GM19238 (cell line): Measurements from ENCODE around the gene ZNF513.
"Not testable (repeated sequence)": the region's sequence is repeated elsewhere in the genome, so short reads cannot be mapped to it uniquely, and the experiment has no call there.

Experiments used
- DNase-seq: peaks from one replicate; pipeline ENCODE4 v3.0.0; 2011; ENCODE audit warnings: low spot score; ENCODE audit not compliant: insufficient read length

ZNF513 gene

DNA sequence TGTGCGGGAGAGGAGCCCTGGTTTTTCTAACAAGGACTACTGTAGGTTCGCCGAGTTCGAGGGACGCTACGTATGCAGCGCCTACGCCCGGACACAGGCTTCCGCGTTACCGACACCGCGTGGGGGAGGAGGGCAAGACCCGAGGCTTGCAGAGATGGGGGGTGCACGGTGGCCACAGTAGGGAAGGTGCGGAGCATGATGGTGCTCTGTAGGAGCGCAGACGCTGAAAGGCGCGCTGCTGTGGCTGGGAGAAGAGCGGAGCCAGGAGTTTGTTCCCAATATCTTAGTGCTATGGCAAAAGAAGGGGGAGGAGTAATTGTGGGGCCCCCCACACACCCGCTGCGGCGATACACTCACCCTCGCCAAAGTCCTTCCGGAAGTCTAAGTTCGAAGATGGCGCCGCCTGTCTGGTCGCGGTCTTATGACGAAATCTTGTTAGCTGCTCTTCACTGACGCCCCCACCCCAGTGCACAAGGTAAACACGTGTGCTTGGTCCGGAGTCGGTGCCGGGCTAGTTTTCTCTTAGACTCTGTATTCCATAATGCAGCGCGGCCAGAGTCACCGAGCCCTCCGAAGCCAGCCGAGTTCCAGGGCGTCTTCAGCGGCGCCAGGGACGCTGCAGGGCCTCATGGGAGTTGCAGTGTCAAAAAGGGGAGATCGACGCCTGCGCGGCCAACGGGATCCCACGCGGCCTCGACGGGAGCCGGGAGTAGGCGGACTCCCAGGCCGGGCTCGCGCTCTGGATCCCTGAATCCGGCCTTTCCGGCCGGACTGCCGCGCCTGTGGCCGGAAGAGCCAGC, 24.0 kb downstream of the ZNF513 start, which contains the start of gene GTF3C2:
Gene GTF3C2, minus strand, starts transcription at position 383 of the 800 bp plus-strand sequence. CDS start 13,210 bp downstream, outside the sequence.
- DNase-seq = peak; percentile 86

DNA sequence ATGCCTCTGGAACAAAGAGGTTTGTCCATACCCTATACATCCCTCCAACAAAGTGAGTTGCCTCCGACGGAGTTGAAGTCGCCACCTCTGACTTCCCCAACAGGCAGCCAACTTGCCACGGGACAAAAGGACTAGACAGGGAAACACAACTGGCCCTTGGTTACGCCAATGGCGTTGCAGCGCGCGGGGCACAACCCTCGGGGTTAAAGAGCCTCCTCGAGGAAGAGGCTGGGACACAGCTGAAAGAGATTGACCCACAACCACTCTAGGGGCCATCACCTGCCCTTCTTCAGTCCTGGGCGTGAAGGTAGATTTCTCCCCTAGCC, 24.5 kb downstream of the ZNF513 start:
- peak; percentile 49 for DNase-seq

DNA sequence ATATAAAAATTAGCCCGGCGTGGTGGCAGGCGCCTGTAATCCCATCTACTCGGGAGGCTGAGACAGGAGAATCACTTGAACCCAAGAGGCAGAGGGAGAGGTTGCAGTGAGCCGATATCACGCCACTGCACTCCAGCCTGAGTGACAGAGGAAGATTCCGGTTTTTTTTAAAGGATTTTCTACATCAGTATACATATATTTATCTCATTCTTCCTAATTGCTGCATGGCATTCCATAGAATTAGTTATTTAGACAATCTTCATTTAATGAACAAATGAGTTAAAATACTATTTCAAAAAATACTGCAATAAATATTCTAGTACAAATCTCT, 26.0 kb downstream of the ZNF513 start:
- no peak for DNase-seq

DNA sequence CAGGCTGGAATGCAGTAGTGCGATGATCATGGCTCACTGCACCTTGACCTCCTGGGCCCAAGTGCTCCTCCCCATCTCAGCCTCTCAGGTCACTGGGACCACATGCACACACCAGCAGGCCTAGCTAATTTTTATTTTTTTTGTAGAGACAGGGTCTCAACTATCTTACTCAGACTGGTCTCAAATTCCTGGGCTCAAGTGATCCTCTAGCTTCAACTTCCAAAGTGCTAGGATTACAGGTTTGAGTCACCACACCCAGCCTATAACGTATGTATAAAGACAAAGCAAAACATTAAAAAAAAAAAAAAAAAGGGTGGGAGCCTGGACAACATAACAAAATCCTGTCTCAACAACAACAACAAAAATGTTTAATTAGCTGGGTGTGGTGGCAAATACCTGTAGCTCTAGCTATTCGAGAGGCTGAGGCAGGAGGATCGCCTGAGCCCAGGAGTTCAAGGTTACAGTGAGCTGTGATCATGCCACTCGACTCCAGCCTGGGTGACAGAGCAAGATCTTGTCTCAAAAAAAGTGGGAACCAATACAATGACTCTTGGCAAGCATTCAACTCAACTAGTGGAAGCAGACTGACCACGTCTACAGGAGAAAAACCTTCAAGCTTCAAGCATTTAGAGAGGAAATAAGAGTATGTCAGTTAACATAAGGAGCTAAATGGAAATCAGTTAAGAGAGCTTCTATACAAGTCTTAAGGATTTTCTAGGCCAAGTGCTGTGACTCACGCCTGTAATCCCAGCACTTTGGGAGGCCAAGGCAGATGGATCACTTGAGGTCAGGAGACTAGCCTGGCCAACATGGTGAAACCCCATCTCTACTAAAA, 26.6 kb downstream of the ZNF513 start:
- DNase-seq = no peak

DNA sequence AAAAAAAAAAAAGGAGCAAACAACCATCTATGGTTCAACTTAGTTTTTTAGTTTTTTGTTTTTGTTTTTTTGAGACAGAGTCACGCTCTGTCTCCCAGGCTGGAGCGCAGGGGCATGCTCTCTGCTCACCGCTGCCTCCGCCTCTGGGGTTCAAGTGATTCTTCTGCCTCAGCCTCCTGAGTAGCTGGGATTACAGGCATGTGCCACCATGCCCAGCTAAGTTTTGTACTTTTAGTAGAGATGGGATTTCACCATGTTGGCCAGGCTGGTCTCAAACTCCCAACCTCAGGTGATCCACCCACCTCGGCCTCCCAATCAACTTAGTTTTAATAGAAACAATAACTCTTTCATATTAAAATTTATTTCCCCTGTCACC, 27.2 kb downstream of the ZNF513 start:
- not testable (repeated sequence) for DNase-seq

DNA sequence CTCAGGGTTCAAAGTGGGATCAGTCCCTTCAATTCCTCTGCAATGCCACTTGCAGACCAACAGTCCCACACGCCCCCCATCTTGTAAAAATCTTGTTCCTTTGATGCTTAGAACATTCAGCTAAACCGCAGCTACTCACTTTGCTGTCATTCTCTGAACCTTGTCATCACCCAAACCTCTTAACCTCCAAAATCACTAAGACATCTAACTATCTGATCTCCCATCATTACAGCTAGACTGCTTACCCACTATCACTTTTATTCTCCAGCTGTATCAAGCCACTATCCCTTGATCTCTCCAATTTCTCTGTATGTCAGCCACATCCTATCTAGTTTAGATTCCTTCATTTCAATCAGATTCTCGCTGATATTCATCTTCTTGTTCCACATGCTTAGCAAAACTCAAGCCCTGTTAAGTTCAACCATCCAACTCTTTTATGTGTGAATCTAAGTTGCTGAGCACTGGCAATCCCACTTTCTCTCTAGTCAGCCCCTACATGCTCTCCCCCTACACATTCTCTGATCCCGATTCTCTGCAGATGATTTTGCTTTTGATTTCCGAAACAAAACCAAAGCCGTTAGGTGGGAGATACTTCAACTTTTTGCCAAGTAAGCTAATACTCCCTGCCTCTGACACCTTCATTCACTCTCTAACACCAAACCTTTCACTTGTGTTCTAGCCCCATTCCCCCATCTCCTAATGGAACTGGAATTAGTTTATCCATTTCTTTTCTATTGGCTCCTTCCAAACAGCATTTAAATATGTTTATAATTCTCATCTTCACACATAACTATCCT, 28.5 kb downstream of the ZNF513 start:
- DNase-seq = no peak

DNA sequence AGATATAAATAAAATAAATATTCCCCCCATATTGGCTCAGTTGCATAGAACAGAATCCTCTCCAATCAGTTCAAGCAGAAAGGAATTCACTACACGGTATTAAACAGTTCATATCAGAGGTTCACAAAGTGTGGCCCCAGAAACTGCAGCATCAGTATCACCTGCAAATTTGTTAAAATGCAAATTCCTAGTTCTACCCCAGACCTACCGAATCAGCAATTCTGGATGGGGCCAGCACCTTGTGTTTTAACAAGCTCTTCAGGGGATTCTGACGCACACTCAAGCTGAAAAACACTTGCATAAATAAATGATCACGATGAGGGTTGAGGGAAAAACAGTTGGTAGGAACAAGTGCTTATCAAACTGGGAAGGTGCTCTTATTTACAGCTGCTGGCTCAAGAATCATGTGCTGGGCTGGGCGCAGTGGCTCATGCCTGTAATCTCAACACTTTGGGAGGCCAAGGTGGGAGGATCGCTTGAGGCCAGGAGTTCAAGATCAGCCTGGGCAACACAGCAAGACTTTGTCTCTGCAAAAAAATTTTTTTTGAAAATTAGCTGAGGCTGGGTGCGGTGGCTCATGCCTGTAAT, 30.3 kb downstream of the ZNF513 start:
- DNase-seq = no peak

DNA sequence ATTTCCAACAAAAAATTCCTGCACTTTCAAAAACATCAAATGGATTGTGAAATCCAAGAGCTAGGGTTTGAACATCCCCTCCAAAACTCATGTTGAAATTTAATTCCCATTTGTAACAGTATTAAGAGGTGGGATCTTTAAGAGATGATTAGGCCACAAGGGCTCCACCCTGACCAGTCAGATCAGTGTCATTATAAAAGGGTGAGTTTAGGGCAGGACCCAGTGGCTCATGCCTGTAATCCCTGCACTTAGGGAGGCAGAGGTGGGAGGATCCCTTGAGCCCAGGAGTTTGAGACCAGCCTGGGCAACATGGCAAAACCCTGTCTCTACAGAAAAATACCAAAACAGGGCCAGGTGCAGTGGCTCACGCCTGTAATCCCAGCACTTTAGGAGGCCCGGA, 32.9 kb downstream of the ZNF513 start:
- DNase-seq = no peak

DNA sequence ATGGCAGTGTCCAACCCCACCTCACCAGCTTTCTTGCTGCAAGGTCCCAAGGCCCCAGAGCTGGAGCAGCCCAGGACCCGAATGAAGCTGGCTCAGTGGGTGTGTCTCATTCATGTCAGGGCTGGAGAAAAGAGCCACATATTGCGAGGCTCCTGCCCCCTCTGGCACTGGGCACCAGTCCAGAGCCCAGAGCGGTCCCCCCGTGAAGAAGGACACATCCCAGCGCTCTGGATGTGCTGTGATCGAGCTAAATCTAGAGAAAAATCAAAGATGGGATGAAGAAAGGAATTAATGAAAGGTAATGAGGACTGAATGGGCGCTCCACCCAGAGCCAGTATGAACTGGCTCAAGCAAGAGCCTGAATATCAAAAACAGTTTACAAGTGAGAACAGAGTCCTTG, 44.4 kb downstream of the ZNF513 start:
- no peak for DNase-seq

DNA sequence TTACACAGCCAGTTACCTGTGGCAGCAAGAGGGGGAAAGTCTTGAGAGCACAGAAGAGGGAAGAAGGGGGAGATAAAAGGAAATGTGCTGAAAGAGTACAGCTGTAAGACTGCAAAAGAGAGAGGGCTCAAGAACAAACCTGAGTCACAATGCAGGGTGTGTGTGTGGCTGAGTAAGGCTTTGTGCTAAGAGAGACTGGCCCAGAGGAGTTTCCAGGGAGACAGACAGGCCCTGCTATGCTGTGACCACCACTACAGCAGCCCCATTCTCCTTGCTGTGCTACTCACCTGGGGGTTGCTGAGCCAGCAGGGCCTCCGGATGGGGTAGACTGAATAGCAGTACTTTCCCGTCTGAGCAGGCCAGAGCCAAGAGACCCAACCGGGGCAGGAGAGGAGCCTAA, 45.2 kb downstream of the ZNF513 start:
- no peak for DNase-seq
